GM23248 (cell line): Measurements from ENCODE around the gene TTC1.

Source experiments
- EZH2 ChIP-seq: fragments of 200-600 bp; sonication (generic); IDR thresholded peaks from 2 replicates; pipeline ENCODE4 v1.6.1; 2018; ENCODE audit warnings: antibody characterized with exemption, mild to moderate bottlenecking; ENCODE audit not compliant: insufficient read depth, poor library complexity, severe bottlenecking
- EZH2phosphoT487 ChIP-seq: fragments of 200-600 bp; sonication (generic); IDR thresholded peaks from 2 replicates; pipeline ENCODE4 v1.6.1; 2018; ENCODE audit warnings: antibody characterized with exemption, moderate library complexity, mild to moderate bottlenecking, low read depth; ENCODE audit not compliant: insufficient read depth

GRCh38 chr5:160071916-160072315 is 63.0 kb downstream of the TTC1 start:
- TF ChIP-seq EZH2 (no peak), EZH2phosphoT487 (no peak)
